Gastrocnemius medialis (tissue), 4 donors: ENCODE data around the gene NOX3. TPM values are rescaled to one million over a fixed set of nuclear protein-coding genes. Genes with fewer than 3 reads are reported as not detected.

Experiments
- ATAC-seq, 2 donors: fragments of 150-250 bp; one replicate each; pipeline ENCODE4 v1.9.1; 2016
- DNase-seq, 2 donors: peaks; one replicate each; pipeline ENCODE4 v3.0.0-alpha.2; 2019
- H3K27ac ChIP-seq, 4 donors: fragments of 200-600 bp; sonication (generic); 1 replicate in 1 of 4; 2 replicates in 3 of 4; pipeline ENCODE4 v1.5.1; 2016 to 2018; ENCODE audit warnings: mild to moderate bottlenecking in 2 of 4, moderate library complexity in 1 of 4
- H3K27me3 ChIP-seq, 3 donors: fragments of 200-600 bp; sonication (generic) in 2 of 3; 1 replicate in 1 of 3; 2 replicates in 2 of 3; pipeline versions ENCODE4 v1.5.1 to v1.6.0; 2016 to 2019; ENCODE audit warnings: mild to moderate bottlenecking in 1 of 3, moderate library complexity in 1 of 3
- H3K36me3 ChIP-seq, 2 donors: fragments of 200-600 bp; sonication (generic) in 1 of 2; one replicate each; pipeline ENCODE4 v1.5.1; 2017 to 2018
- H3K4me1 ChIP-seq, 2 donors: fragments of 200-600 bp; sonication (generic) in 1 of 2; one replicate each; pipeline ENCODE4 v1.5.1; 2016 to 2017; ENCODE audit warnings: mild to moderate bottlenecking in 2 of 2
- H3K4me3 ChIP-seq, 4 donors: fragments of 200-600 bp; sonication (generic) in 3 of 4; 1 replicate in 1 of 4; 2 replicates in 3 of 4; pipeline ENCODE4 v1.5.1; 2016 to 2019; ENCODE audit warnings: mild to moderate bottlenecking in 2 of 4
- H3K9me3 ChIP-seq, 3 donors: fragments of 200-600 bp; sonication (generic) in 2 of 3; 1 replicate in 1 of 3; 2 replicates in 2 of 3; pipeline ENCODE4 v1.5.1; 2016 to 2019
- POLR2A ChIP-seq, 2 donors: fragments of 450-650 bp; IDR thresholded peaks; one replicate each; pipeline ENCODE4 v1.6.1; 2017; ENCODE audit warnings: antibody characterized with exemption in 2 of 2, mild to moderate bottlenecking in 2 of 2, moderate library complexity in 2 of 2
- in situ Hi-C, 4 donors: fragments of 200-750 bp; cut with MboI; loops; one replicate each; pipeline versions ENCODE4 v1.15.0 to v1.8.0; 2017; ENCODE audit warnings: low sequenced_read_pairs in 4 of 4
- intact Hi-C: fragments of 100-400 bp; cut with DNase I; formaldehyde crosslinking; loops from one replicate; pipeline ENCODE4 v1.15.1; 2023; ENCODE audit warnings: low total_unique reads
- total RNA-seq, 4 donors: library from RNA; depleted of rRNA; stranded (reverse); fragments of >200 nt; gene quantifications; one replicate each; pipeline versions ENCODE4 v1.1.0 to v1.2.3, GENCODE V29; 2016
- TF ChIP-seq, protein P1 (sequence below), 5 experiments: fragments of 450-650 bp in 3 of 5; fragments of 200-600 bp in 2 of 5; sonication (generic) in 2 of 5; IDR thresholded peaks in 4 of 5; conservative IDR thresholded peaks in 1 of 5; 1 replicate in 4 of 5; 2 replicates in 1 of 5; pipeline ENCODE4 v1.5.1; 2016 to 2019; ENCODE audit warnings: antibody characterized with exemption in 5 of 5, mild to moderate bottlenecking in 3 of 5, moderate library complexity in 3 of 5

Gene NOX3
- total RNA-seq, 4 donors from 2014 or later = not detected

DNA sequence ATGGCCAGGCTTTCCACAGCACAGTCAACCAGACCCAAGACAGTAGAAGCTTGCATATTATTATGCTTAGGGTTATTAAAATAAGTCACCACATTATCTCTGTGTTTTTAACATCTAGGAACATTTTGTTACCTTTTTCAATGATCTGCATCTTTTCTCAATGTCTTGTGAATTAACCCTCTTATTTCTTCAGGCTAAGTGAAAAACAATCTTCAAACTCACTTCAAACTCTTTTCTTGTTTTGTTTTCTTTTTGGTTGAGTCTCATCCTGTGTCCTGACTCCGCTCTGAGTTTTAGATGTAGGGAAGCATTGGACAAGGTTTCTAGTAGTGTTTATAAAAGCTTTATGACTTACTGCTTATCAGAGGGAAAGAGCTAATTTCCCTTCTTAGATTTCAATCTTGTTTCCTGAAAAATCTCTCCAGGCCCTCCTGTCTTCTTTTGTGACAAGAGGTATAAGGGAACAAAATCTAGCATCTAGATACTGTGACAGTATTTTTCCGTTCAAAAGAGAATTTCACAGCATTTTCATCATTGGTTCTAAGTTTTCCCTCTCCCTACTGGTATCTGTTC, 26.2 kb downstream of the NOX3 start:
- Histone ChIP-seq H3K27me3 (no peaks in the 10 kb centered on the region), H3K4me3 (no peak overlapping the region), H3K4me1 (no peaks in the 10 kb centered on the region), H3K27ac (no peak overlapping the region), H3K36me3 (no peaks in the 10 kb centered on the region), H3K9me3 (no peaks in the 10 kb centered on the region)
- intact Hi-C loops (no loop called here), in situ Hi-C loops (no loop called here)
- TF ChIP-seq, protein P1, sequence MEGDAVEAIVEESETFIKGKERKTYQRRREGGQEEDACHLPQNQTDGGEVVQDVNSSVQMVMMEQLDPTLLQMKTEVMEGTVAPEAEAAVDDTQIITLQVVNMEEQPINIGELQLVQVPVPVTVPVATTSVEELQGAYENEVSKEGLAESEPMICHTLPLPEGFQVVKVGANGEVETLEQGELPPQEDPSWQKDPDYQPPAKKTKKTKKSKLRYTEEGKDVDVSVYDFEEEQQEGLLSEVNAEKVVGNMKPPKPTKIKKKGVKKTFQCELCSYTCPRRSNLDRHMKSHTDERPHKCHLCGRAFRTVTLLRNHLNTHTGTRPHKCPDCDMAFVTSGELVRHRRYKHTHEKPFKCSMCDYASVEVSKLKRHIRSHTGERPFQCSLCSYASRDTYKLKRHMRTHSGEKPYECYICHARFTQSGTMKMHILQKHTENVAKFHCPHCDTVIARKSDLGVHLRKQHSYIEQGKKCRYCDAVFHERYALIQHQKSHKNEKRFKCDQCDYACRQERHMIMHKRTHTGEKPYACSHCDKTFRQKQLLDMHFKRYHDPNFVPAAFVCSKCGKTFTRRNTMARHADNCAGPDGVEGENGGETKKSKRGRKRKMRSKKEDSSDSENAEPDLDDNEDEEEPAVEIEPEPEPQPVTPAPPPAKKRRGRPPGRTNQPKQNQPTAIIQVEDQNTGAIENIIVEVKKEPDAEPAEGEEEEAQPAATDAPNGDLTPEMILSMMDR (IDR thresholded peaks at IDR 0.05 in 4 of 5, conservative IDR thresholded peaks at IDR 0.05 in 1 of 5) = no peak
- no peak for TF ChIP-seq POLR2A (IDR thresholded peaks at IDR 0.05)
- DNase-seq (no peak), ATAC-seq (no peak)

DNA sequence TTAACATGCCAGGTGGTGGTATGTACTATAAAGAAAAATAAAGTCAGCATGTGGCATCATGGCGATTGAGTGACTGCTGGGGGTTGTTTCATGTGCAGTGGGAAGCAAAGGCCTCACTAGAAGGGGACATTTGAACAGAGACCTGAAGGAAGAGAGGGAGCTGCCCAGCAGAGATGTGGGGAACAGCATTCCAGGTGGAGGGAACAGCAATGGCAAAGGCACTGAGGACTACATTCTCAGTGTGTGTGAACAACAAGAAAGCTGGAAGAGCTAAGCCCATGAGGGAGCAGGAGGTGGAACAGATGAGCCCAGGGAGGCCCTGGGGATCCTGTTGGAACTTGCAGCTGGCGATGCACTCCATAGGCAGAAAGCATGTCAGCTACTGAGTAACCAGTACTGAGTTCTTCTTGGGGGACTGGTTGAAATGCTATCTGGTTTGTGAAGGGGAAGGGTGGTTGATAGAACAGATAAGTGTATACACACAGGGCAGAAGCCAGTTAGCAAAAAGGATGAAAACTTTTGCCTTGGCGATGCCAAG, 29.2 kb downstream of the NOX3 start:
- no peak overlapping the region for H3K4me3 ChIP-seq
- in situ Hi-C loops = no loop called here
- no peaks in the 10 kb centered on the region for H3K36me3 ChIP-seq
- H3K4me1 ChIP-seq = no peaks in the 10 kb centered on the region
- ATAC-seq = no peak
- H3K9me3 ChIP-seq = no peaks in the 10 kb centered on the region
- DNase-seq = no peak
- intact Hi-C loops = no loop called here
- no peak overlapping the region for H3K27ac ChIP-seq
- no peaks in the 10 kb centered on the region for H3K27me3 ChIP-seq
- TF ChIP-seq POLR2A (IDR thresholded peaks at IDR 0.05) = no peak
- TF ChIP-seq, protein P1 (IDR thresholded peaks at IDR 0.05 in 4 of 5, conservative IDR thresholded peaks at IDR 0.05 in 1 of 5) = no peak

DNA sequence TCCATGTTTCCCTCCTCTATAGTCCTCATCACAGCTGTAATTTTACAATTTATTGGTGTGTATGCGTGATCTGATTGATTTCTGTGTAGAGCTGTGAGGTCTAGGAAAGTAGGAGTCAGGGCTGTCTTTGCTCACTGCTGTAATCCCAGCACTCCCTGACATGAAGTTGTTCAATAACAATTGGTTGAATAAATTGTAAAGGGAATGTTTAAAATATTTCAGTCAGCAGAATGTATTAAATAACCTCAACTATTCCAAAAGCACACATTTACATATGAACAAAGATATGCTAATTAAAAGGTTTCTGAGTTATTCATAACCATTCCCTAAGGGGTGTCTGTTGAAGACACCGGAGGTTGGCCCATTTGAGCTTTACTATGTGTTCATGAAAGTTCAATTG, 31.5 kb downstream of the NOX3 start:
- no peaks in the 10 kb centered on the region for H3K4me1 ChIP-seq
- intact Hi-C loops (no loop called here), in situ Hi-C loops (no loop called here)
- H3K36me3 ChIP-seq = no peaks in the 10 kb centered on the region
- no peak overlapping the region for H3K4me3 ChIP-seq
- no peaks in the 10 kb centered on the region for H3K9me3 ChIP-seq
- H3K27me3 ChIP-seq = no peaks in the 10 kb centered on the region
- DNase-seq (no peak), ATAC-seq (no peak)
- no peak for TF ChIP-seq POLR2A (IDR thresholded peaks at IDR 0.05)
- TF ChIP-seq, protein P1 (IDR thresholded peaks at IDR 0.05 in 4 of 5, conservative IDR thresholded peaks at IDR 0.05 in 1 of 5) = no peak
- no peak overlapping the region for H3K27ac ChIP-seq

DNA sequence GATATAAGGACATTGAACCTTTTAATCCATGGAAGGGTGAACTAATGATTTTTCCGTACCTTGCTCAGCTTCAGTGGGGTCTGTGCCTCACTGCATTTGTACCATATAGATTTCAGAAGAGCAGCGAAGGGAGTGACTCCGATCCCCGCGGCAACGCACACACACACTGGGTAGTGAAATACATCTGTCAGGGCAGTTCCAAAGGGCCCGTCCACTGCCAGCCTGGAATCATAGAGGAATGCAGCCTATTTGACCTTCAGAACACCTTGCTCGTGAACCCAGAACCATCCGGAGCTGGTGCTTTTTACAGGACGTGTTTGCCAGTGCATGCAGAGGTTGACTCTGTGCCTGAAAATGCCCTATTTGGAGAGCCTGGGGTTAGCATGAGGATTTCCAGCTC, 33.0 kb downstream of the NOX3 start:
- ATAC-seq (no peak), DNase-seq (no peak)
- Histone ChIP-seq H3K27me3 (no peaks in the 10 kb centered on the region), H3K36me3 (no peaks in the 10 kb centered on the region), H3K9me3 (no peaks in the 10 kb centered on the region), H3K4me3 (no peak overlapping the region), H3K27ac (no peak overlapping the region), H3K4me1 (peaks cover 0 to 5% of the 10 kb centered on the region in 2 donors)
- TF ChIP-seq, protein P1 (IDR thresholded peaks at IDR 0.05 in 4 of 5, conservative IDR thresholded peaks at IDR 0.05 in 1 of 5) = no peak
- TF ChIP-seq POLR2A (IDR thresholded peaks at IDR 0.05) = no peak
- in situ Hi-C loops (no loop called here), intact Hi-C loops (no loop called here)

DNA sequence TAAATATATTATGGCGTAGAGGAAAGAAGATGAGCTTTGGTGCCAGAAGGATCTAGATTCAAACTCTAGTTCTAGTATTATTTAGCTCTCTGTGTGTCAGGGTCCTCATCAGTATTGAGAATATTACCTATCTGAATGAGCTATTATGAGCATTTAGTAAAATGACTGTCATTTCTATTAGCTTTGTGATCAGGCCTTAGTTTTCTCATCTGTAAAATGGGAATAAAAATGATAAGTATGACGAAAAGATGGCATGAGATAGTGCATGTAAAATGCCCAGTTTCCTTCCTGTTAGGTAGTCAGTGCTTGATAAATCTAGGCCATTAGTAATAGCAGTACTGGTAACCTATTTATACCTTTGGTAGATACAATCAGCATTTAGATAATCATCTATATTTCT, 35.1 kb downstream of the NOX3 start:
- Histone ChIP-seq H3K4me1 (peaks cover 0 to 5% of the 10 kb centered on the region in 2 donors), H3K36me3 (no peaks in the 10 kb centered on the region), H3K9me3 (no peaks in the 10 kb centered on the region), H3K4me3 (no peak overlapping the region), H3K27me3 (no peaks in the 10 kb centered on the region), H3K27ac (no peak overlapping the region)
- ATAC-seq (no peak), DNase-seq (no peak)
- in situ Hi-C loops = no loop called here
- TF ChIP-seq POLR2A (IDR thresholded peaks at IDR 0.05) = no peak
- TF ChIP-seq, protein P1 (IDR thresholded peaks at IDR 0.05 in 4 of 5, conservative IDR thresholded peaks at IDR 0.05 in 1 of 5) = no peak
- intact Hi-C loops = no loop called here
